GM12878 (cell line): ENCODE measurements around the gene PI4KA. TPM values are rescaled to one million over a fixed set of nuclear protein-coding genes. Genes with fewer than 3 reads are reported as not detected.

Experiments used
- ATAC-seq: fragments of 200-7000 bp; cut with Tn5 transposase; 3 replicates; pipeline ENCODE4 v1.9.1; 2020; ENCODE audit warnings: mild to moderate bottlenecking, moderate library complexity
- BruUV-seq: library from RNA; stranded (reverse); fragments of 400-500 nt; replicated peaks from 2 replicates; lab custom pipeline; 2021; lab: Mats Ljungman, UMichigan
- CTCF ChIA-PET: fragments of 300-600 bp; sonication (Branson Sonifier 250); formaldehyde crosslinking; extraction: SDS; loops from one replicate; lab custom pipeline; 2021; ENCODE audit warnings: inconsistent platforms; lab: Yijun Ruan, JAX
- POLR2A ChIA-PET: fragments of 350-600 bp; formaldehyde crosslinking; extraction: SDS; loops from one replicate; lab custom pipeline; 2021; ENCODE audit warnings: inconsistent platforms; lab: Charles Lee
- RAD21 ChIA-PET: fragments of 300-600 bp; sonication (Branson Sonifier 250); formaldehyde crosslinking; loops from one replicate; lab custom pipeline; 2023; ENCODE audit warnings: antibody characterized with exemption; ENCODE audit not compliant: unreplicated experiment; lab: Charles Lee
- SMC1A ChIA-PET: fragments of 300-600 bp; sonication (Branson Sonifier 250); formaldehyde crosslinking; loops from one replicate; lab custom pipeline; 2023; ENCODE audit not compliant: unreplicated experiment, uncharacterized antibody; lab: Charles Lee
- DNase-seq: peaks from one replicate; pipeline ENCODE4 v3.0.0-alpha.2; 2011; ENCODE audit warnings: low read depth, low spot score
- FAIRE-seq: peaks from 3 replicates; lab custom pipeline; 2011; peaks lifted over from hg19 to GRCh38; lab: Jason Lieb, UNC
- H2AFZ ChIP-seq: 2 replicates; pipeline ENCODE4 v1.6.0; 2011; ENCODE audit warnings: low read depth, low read length, control low read depth; ENCODE audit not compliant: control insufficient read depth
- H3K27ac ChIP-seq: 2 replicates; pipeline ENCODE4 v1.5.1; 2011; ENCODE audit warnings: control low read depth; ENCODE audit not compliant: control insufficient read depth, insufficient read depth
- H3K27me3 ChIP-seq, 2 experiments: replicated peaks in 1 of 2; 2 replicates each; pipeline versions ENCODE4 v1.6.0 to v1.6.1; 2011; ENCODE audit warnings: low read length in 1 of 2; ENCODE audit not compliant: control insufficient read depth in 2 of 2, insufficient read depth in 2 of 2
- H3K36me3 ChIP-seq, 2 experiments: 2 replicates each; pipeline ENCODE4 v1.5.1; 2011; ENCODE audit warnings: low read length in 1 of 2; ENCODE audit not compliant: control insufficient read depth in 2 of 2, insufficient read depth in 2 of 2
- H3K4me1 ChIP-seq: 2 replicates; pipeline ENCODE4 v1.6.1; 2011; ENCODE audit warnings: mild to moderate bottlenecking, low read length, moderate library complexity, mixed read lengths; ENCODE audit not compliant: control insufficient read depth, insufficient read depth
- H3K4me2 ChIP-seq: 2 replicates; pipeline ENCODE4 v1.6.0; 2011; ENCODE audit warnings: control low read depth; ENCODE audit not compliant: control insufficient read depth, insufficient read depth
- H3K4me3 ChIP-seq: fragments of 200-600 bp; sonication (generic); 2 replicates; pipeline ENCODE4 v1.5.1; 2016
- H3K79me2 ChIP-seq: 2 replicates; pipeline ENCODE4 v1.6.0; 2011; ENCODE audit warnings: low read length; ENCODE audit not compliant: control insufficient read depth, insufficient read depth
- H3K9ac ChIP-seq: 2 replicates; pipeline ENCODE4 v1.8.0; 2011; ENCODE audit warnings: low read length, control low read depth, mixed read lengths; ENCODE audit not compliant: control insufficient read depth, insufficient read depth
- H3K9me3 ChIP-seq: replicated peaks from 3 replicates; pipeline ENCODE4 v1.5.1; 2011; ENCODE audit warnings: mild to moderate bottlenecking, low read length; ENCODE audit not compliant: control insufficient read depth, insufficient read depth
- H4K20me1 ChIP-seq: 2 replicates; pipeline ENCODE4 v1.6.0; 2011; ENCODE audit not compliant: control insufficient read depth, insufficient read depth
- CTCF ChIP-seq, 3 experiments: IDR thresholded peaks in 2 of 3; conservative IDR thresholded peaks in 1 of 3; 2 replicates each; pipeline ENCODE4 v1.5.1; 2011; ENCODE audit warnings: low read depth in 3 of 3, low read length in 3 of 3, mild to moderate bottlenecking in 3 of 3, control low read depth in 2 of 3, moderate library complexity in 2 of 3, inconsistent platforms in 1 of 3, mixed read lengths in 1 of 3; ENCODE audit not compliant: control insufficient read depth in 2 of 3, insufficient read depth in 1 of 3; ENCODE audit errors: extremely low read depth in 1 of 3
- DPF2 ChIP-seq: fragments of 450-650 bp; IDR thresholded peaks from 2 replicates; pipeline ENCODE4 v1.6.1; 2017; ENCODE audit warnings: mild to moderate bottlenecking
- HCFC1 ChIP-seq: fragments of 150-350 bp; IDR thresholded peaks from 2 replicates; pipeline ENCODE4 v1.6.1; 2014; ENCODE audit warnings: low read length
- HDGF ChIP-seq: fragments of 450-650 bp; IDR thresholded peaks from 2 replicates; pipeline ENCODE4 v1.6.1; 2016; ENCODE audit warnings: antibody characterized with exemption
- RAD21 ChIP-seq: IDR thresholded peaks from 2 replicates; pipeline ENCODE4 v1.6.1; 2011; ENCODE audit warnings: mild to moderate bottlenecking, low read depth, low read length, moderate library complexity; ENCODE audit not compliant: insufficient read depth
- RCOR1 ChIP-seq: conservative IDR thresholded peaks from 2 replicates; pipeline ENCODE4 v1.6.1; 2012; ENCODE audit warnings: low read depth, low read length, improper control_type of control experiment
- SKIL ChIP-seq: fragments of 450-650 bp; IDR thresholded peaks from 2 replicates; pipeline ENCODE4 v1.6.1; 2017; ENCODE audit warnings: mild to moderate bottlenecking, low read depth, inconsistent platforms; ENCODE audit not compliant: poor library complexity, severe bottlenecking
- SMC3 ChIP-seq: IDR thresholded peaks from 2 replicates; pipeline ENCODE4 v1.6.1; 2011; ENCODE audit warnings: low read length, improper control_type of control experiment, borderline replicate concordance
- SRF ChIP-seq, 2 experiments: IDR thresholded peaks; 2 replicates each; pipeline ENCODE4 v1.6.1; 2011; ENCODE audit warnings: low read depth in 2 of 2, low read length in 2 of 2, mild to moderate bottlenecking in 1 of 2, moderate library complexity in 1 of 2
- SUPT20H ChIP-seq: IDR thresholded peaks from 2 replicates; pipeline ENCODE4 v1.6.1; 2011; ENCODE audit warnings: low read depth, mild to moderate bottlenecking, low read length, moderate library complexity, borderline replicate concordance; ENCODE audit not compliant: control insufficient read depth
- WGBS: methylation state at CpG from one replicate; pipeline ENCODE4 v1.1.6; 2016; ENCODE audit warnings: low lambda C conversion rate; ENCODE audit not compliant: insufficient replicate concordance, insufficient coverage; ENCODE audit errors: missing lambda C conversion rate; 5-methylcytosine and 5-hydroxymethylcytosine counted together
- in situ Hi-C: fragments of 300-500 bp; cut with MboI; formaldehyde crosslinking; loops from 9 replicates; pipeline ENCODE4 v1.14.3; 2018; ENCODE audit warnings: mixed read lengths
- intact Hi-C: fragments of 100-400 bp; cut with micrococcal nuclease; formaldehyde crosslinking; loops from one replicate; pipeline ENCODE4 v1.14.2; 2022; ENCODE audit not compliant: unreplicated experiment
- polyA plus RNA-seq, 11 experiments: library from polyadenylated mRNA; depleted of rRNA in 4 of 11; unstranded in 6 of 11; stranded (reverse) in 5 of 11; fragments of >200 nt; fragmentation: Nextera tagmentation in 4 of 11; fragmentation: Illumina TruSeq in 1 of 11; extraction: Ambion mirVana in 4 of 11; extraction: Trizol in 1 of 11; gene quantifications; 1 replicate in 1 of 11; 2 replicates in 10 of 11; pipeline versions ENCODE4 v1.2.1 to v1.2.3, GENCODE V29; 2011 to 2016; ENCODE audit warnings: inconsistent platforms in 2 of 11, missing spikeins in 2 of 11, low read depth in 1 of 11
- total RNA-seq, 4 experiments: library from RNA; depleted of rRNA in 3 of 4; stranded (reverse); fragments of >200 nt in 3 of 4; fragmentation: Illumina TruSeq in 1 of 4; extraction: Trizol in 1 of 4; gene quantifications; 2 replicates each; pipeline versions ENCODE4 v1.2.1 to v1.2.3, GENCODE V29; 2013 to 2021
- TF ChIP-seq, protein P1 (sequence below): IDR thresholded peaks from 2 replicates; pipeline ENCODE4 v1.6.1; 2011; ENCODE audit warnings: borderline replicate concordance, low read depth, mild to moderate bottlenecking, moderate library complexity, mixed read lengths, low read length; ENCODE audit not compliant: insufficient read depth; ENCODE audit errors: extremely low read length
- TF ChIP-seq, protein P2 (sequence below): fragments of 450-650 bp; IDR thresholded peaks from 2 replicates; pipeline ENCODE4 v1.6.1; 2014; ENCODE audit warnings: mild to moderate bottlenecking

PI4KA gene
- total and polyA plus RNA-seq, 10 of the 15 experiments (the other 5 are each of a cell fraction or from before 2014, with no cell fraction given), result 4.2 to 78.4 (median 42.1) TPM

DNA sequence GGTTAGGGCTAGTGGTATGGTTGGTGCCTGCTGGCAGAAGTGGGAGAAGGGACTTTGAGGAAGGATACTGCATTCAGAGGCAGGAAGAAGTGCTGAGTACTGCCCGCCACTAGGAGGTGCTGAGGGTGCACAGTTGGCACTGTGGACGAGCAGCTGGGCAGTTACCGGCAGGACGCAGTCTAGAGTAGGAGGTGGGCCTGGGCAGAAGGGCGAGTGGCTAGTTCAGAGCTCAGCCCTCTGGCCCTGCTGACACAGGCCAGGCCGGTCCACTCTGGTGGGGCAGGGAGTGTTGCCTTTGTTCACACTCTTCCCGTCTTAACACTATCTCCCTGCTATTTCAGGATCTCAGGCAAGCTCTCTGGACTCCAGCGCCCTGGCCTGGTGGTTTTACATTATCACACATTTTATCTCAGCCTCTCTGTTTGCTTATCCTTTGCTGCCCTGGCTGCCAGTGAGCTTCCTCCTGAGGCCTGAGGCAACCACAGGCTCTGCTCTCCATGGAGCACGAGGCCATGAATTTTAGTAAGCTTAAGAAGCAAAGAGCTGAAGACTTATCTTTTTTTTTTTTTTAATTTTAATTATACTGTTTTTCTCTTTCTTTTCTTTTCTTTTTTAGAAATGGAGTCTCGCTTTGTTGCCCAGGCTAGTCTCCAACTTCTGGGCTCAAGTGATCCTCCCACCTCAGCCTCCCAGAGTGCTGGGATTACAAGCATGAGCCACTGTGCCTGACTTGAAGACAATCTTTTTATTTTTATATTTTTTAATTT is 27.1 kb upstream of the PI4KA start:
- no peak overlapping the region for H3K4me2 ChIP-seq
- no peak for TF ChIP-seq SKIL
- TF ChIP-seq RCOR1, result no peak
- 0 out of 2 replicates have a peak, but pooled peaks have one; percentile 22 for TF ChIP-seq HDGF
- no peak for TF ChIP-seq HCFC1
- TF ChIP-seq SUPT20H, result no peak
- TF ChIP-seq, protein P1, sequence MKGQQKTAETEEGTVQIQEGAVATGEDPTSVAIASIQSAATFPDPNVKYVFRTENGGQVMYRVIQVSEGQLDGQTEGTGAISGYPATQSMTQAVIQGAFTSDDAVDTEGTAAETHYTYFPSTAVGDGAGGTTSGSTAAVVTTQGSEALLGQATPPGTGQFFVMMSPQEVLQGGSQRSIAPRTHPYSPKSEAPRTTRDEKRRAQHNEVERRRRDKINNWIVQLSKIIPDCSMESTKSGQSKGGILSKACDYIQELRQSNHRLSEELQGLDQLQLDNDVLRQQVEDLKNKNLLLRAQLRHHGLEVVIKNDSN, result no peak
- peak; percentile 77 for TF ChIP-seq RAD21
- TF ChIP-seq DPF2, result no peak
- TF ChIP-seq CTCF (IDR thresholded peaks at IDR 0.05 in 2 of 3, conservative IDR thresholded peaks at IDR 0.05 in 1 of 3; ENCODE audit: control insufficient read depth in 2 of 3, extremely low read depth in 1 of 3, insufficient read depth in 1 of 3, low read depth in 3 of 3, low read length in 3 of 3), result peak; percentile 73 to 95 (median 83)
- TF ChIP-seq, protein P2, sequence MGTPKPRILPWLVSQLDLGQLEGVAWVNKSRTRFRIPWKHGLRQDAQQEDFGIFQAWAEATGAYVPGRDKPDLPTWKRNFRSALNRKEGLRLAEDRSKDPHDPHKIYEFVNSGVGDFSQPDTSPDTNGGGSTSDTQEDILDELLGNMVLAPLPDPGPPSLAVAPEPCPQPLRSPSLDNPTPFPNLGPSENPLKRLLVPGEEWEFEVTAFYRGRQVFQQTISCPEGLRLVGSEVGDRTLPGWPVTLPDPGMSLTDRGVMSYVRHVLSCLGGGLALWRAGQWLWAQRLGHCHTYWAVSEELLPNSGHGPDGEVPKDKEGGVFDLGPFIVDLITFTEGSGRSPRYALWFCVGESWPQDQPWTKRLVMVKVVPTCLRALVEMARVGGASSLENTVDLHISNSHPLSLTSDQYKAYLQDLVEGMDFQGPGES, result no peak
- peak; percentile 60; the same call in 1 of the 2 replicates for TF ChIP-seq SMC3
- no peak for TF ChIP-seq SRF (IDR thresholded peaks at IDR 0.05; ENCODE audit: low read depth in 2 of 2, low read length in 2 of 2)

More for the DNA sequence above, 27.1 kb upstream of the PI4KA start:
- no peaks in the 10 kb centered on the region for H4K20me1 ChIP-seq
- no peaks in the 10 kb centered on the region for H3K4me1 ChIP-seq
- no peaks in the 10 kb centered on the region for H3K79me2 ChIP-seq
- H3K9ac ChIP-seq, result no peak overlapping the region
- WGBS, result 55% methylated on average over 10 of the region's 10 CpGs
- peaks cover 8 to 10% of the 10 kb centered on the region in 2 experiments for H3K36me3 ChIP-seq
- no peak overlapping the region for H3K27ac ChIP-seq
- ChIA-PET RAD21 (interaction anchor here (0.6 to 1.7 kb wide), 6 partner anchors 8 to 166 kb away, joined by 3 to 6 read pairs (median 3); partner anchors contain the start of gene LZTR1), SMC1A (interaction anchor here (1.2 to 1.8 kb wide), 5 partner anchors 35 to 135 kb away, joined by 3 to 9 read pairs (median 5); no protein-coding TSS in a partner anchor), CTCF (interaction anchor here (0.7 to 1.7 kb wide), 16 partner anchors 8 to 760 kb away, joined by 3 to 9 read pairs (median 4); partner anchors contain the start of gene THAP7), POLR2A (interaction anchor here (0.6 kb wide), 1 partner anchor 96 kb away, joined by 3 read pairs; the partner anchor contains the start of gene LZTR1)
- BruUV-seq, result no TSS peak
- H3K4me3 ChIP-seq, result no peak overlapping the region
- intact Hi-C loops, result no loop called here
- ATAC-seq, result peak; percentile 99
- no peak for FAIRE-seq
- no peaks in the 10 kb centered on the region for H3K27me3 ChIP-seq
- no peaks in the 10 kb centered on the region for H3K9me3 ChIP-seq
- no peak overlapping the region for H2AFZ ChIP-seq
- in situ Hi-C loops, result no loop called here
- no peak for DNase-seq
